ENCODE data around the gene ZEB1.
"Not testable (repeated sequence)": the region's sequence is repeated elsewhere in the genome, so short reads cannot be mapped to it uniquely, and the experiment has no call there.

ZEB1 gene

GRCh38 chr10:31479752-31480151, 160.7 kb downstream of the ZEB1 start:
- no peak for FAIRE-seq
- no peak for DNase-seq (ENCODE audit: insufficient read length, low spot score)

- DNase-seq (ENCODE audit: insufficient read length, low spot score) (no peak), FAIRE-seq (peak; percentile 23)
Measured at GRCh38 chr10:31483546-31483945, 164.5 kb downstream of the ZEB1 start.

- DNase-seq (ENCODE audit: insufficient read length, low spot score) = no peak
- no peak for FAIRE-seq
Measured at GRCh38 chr10:31484431-31485135, 165.6 kb downstream of the ZEB1 start.

GRCh38 chr10:31490858-31491504, 172.0 kb downstream of the ZEB1 start:
- peak; percentile 77 for FAIRE-seq

GRCh38 chr10:31507427-31507826, 188.4 kb downstream of the ZEB1 start:
- FAIRE-seq (no peak), DNase-seq (ENCODE audit: insufficient read length, low spot score) (no peak)

More at GRCh38 chr10:31490858-31491504, 172.0 kb downstream of the ZEB1 start:
- no peak for DNase-seq (ENCODE audit: insufficient read length, low spot score)

DNA sequence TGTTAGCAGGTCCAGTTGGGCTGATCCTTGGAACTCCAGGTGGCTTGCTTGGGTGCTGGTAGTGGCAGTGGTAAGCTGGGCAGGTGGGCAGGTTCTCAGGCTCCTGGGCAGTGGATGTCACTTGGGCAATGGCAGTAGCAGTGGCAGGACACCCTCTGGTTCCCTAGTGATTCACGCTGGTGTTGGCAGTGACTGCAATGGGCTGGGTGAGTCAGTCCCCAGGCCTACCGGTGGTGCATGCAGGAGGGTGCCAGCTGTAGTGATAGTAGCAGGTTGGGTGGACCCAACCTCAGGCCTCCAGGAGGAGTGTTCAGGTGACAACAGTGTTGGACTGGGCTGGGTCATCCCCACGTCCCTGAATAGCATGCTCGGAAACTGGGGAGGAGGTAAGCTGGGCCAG, 189.2 kb downstream of the ZEB1 start:
- FAIRE-seq (no peak), DNase-seq (ENCODE audit: insufficient read length, low spot score) (no peak)

DNA sequence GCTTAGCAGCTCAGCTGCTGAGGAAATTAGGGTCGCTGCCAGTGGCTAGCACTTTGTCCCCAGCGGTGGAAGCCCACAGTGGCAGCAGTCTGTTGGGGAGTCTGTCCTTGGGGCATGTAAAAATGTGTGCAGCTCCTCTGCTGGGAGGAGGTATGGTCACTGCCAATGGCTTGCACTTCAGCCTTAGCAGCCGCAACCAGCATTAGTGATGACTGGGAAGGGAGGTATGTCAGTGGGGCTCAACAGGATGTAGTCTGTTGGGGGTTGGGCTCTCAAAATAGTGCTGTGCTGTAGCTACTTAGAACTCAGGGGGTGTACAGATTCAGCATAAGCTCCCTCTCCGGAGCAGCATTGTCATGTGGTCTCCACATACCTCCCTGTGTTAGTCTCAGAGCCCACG, 189.9 kb downstream of the ZEB1 start:
- FAIRE-seq (no peak), DNase-seq (ENCODE audit: insufficient read length, low spot score) (no peak)

- FAIRE-seq = no peak
- no peak for DNase-seq (ENCODE audit: insufficient read length, low spot score)
Measured at GRCh38 chr10:31509989-31510388, 191.0 kb downstream of the ZEB1 start.

DNA sequence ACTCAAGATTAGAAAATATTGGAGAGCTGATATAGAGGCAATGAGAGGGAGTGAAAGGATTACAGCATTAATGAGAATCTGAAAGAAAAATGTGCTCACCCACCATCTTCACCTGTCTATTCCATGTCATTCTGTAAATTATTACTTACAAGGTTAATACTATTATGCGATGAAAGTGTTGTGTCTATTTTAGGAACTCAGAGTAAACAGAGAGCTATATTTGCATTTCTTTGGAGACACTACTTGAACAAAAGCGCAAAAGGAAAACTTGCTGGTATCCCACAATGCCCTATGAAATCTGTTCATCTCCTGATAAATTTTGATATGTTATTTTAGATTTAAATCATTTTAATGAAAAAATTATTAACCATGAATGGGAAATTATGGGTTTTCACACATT, 196.1 kb downstream of the ZEB1 start:
- FAIRE-seq = no peak
- DNase-seq (ENCODE audit: insufficient read length, low spot score) = no peak

DNA sequence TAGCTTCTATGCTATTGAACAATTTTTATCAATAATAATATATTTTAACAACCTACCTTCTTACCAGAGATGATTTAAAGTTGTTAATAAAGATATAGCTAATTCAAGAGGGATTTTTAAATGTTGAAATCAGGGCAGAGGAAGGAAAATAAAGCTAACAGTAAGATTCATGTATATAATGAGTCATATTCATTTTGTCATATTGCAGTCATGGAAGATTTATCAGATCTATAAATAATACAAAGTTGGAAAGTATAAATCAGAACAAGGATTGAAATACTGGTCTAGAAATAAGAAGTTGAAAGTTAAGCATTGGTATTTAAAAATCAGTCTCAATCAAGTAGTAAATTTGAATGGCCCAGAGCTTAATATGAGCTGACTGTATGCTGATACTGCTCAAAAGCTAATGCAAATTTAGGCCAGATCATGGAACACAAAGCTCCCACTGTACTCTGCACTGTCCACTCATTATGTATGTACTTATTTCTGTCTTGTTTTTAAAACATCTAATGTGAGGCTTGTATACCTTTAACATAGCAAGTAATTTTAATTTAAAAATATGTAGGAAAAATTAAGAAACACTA, 196.9 kb downstream of the ZEB1 start:
- FAIRE-seq (no peak), DNase-seq (ENCODE audit: insufficient read length, low spot score) (no peak)

GRCh38 chr10:31520986-31521831, 202.2 kb downstream of the ZEB1 start:
- FAIRE-seq (no peak), DNase-seq (ENCODE audit: insufficient read length, low spot score) (no peak)

DNA sequence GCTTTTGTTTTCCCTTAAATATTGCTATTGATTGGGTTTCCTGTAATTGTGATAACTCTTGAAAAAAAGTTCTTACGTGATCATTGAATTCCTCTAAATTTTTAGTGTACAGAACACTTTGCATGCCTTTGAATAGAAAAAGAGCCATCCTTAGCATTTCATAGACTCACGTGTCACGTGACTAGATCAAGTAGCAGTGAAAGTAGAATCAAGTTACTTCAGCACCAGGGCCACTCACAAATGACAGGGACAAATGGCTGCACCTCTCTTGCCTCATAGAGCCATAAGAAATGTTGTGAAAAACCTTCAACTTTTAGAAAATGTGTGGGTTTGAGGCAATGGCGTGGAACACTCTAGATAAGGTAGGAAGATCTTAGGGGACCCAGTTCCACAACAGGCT, 203.8 kb downstream of the ZEB1 start:
- no peak for FAIRE-seq
- no peak for DNase-seq (ENCODE audit: insufficient read length, low spot score)

DNA sequence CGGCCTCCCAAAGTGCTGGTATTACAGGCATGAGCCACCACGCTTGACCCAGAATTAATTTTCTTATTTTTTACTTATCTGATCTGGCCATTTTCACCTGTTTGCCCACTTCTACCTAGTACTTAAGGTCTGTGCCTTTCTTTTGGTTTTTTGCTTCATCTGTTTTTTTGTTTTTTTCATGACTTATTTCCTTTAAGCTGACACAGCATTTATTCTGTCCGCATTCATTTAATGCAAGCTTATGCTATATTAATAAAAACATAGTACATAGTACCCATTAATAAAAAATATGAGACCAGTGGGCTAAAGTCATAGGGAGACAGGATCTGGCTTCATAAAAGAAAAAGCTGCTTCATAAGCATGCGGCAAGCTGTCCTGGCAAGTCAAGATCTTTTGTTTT, 205.4 kb downstream of the ZEB1 start:
- FAIRE-seq (no peak), DNase-seq (ENCODE audit: insufficient read length, low spot score) (no peak)

GRCh38 chr10:31526178-31526577, 207.2 kb downstream of the ZEB1 start:
- no peak for FAIRE-seq
- DNase-seq (ENCODE audit: insufficient read length, low spot score) = no peak

GRCh38 chr10:31526681-31527080, 207.7 kb downstream of the ZEB1 start:
- FAIRE-seq (no peak), DNase-seq (ENCODE audit: insufficient read length, low spot score) (no peak)

DNA sequence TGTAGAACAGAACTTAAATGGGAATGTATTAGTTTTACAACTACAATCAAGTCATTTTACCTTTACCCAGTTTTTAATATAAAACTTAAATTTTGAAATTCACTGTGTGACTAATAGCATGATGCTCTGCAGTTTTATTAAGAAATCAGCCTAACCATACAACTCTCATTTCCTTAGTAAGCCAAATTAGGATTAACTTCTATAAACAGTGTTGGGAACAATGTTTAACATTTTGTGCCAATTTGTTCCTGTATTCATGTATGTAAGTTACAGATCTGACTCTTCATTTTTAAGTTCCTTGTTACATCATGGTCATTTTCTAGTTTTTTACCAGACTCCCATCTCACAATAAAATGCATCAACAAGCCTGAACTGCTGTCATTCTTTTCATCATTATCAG, 209.8 kb downstream of the ZEB1 start:
- FAIRE-seq (no peak), DNase-seq (ENCODE audit: insufficient read length, low spot score) (no peak)

DNA sequence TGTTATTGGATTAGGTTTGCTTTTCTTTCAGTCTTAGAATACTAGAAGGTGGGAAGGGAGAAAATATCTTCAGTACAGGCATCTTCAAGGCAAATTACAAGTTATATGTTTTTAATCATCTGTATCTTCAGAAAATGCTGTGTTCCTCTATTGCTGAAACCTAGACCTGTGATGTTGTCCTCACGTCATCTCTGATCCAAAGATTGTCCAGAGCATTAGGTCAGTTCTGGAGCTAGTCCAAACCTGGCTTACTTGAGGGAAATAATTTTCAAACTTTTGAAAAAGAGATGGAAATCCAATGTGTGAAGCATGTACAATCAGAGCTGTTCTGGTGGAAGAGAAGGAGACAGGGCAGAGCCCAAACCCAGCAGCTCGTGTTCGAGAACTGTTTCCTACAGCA, 217.3 kb downstream of the ZEB1 start:
- FAIRE-seq = no peak
- no peak for DNase-seq (ENCODE audit: insufficient read length, low spot score)

- FAIRE-seq (no peak), DNase-seq (ENCODE audit: insufficient read length, low spot score) (no peak)
Measured at GRCh38 chr10:31549896-31550295, 230.9 kb downstream of the ZEB1 start.

DNA sequence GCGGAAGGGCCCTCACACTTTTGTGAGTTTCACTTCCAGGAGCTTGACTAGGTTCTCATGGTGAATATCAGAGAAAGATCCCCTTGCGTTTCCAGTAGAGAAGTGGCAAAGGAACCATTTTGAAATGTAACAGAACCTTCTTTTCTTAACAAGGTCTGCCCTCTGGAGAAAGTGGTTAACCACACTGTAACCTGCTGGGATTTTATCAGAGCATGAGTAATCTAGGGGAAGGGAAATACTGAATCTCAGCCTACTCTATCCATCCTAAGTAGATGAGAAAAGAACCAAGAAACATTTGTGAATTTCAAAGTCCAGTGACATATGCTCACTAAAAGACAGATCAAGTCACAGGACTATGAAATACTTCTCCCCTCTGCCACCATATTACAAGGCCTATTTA, 235.5 kb downstream of the ZEB1 start:
- no peak for DNase-seq (ENCODE audit: insufficient read length, low spot score)
- no peak for FAIRE-seq

DNA sequence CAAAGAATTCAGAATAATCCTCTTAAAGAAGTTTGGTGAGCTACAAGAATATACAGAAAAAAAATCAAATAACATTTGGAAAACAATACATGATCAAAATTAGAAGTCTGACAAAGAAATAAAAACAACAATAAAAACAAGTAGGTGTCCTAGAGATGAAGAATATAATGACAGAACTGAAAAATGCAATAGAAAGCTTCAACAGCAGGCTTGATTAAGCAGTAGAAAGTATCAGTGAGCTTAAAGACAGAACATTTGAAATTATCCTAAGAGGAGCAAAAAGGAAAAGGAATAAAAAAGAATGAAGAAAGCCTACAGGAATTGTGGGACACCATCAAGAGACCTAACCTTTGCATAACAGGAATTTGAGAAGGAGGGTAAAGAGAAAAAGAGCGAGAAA, 238.8 kb downstream of the ZEB1 start:
- DNase-seq (ENCODE audit: insufficient read length, low spot score) = no peak

DNA sequence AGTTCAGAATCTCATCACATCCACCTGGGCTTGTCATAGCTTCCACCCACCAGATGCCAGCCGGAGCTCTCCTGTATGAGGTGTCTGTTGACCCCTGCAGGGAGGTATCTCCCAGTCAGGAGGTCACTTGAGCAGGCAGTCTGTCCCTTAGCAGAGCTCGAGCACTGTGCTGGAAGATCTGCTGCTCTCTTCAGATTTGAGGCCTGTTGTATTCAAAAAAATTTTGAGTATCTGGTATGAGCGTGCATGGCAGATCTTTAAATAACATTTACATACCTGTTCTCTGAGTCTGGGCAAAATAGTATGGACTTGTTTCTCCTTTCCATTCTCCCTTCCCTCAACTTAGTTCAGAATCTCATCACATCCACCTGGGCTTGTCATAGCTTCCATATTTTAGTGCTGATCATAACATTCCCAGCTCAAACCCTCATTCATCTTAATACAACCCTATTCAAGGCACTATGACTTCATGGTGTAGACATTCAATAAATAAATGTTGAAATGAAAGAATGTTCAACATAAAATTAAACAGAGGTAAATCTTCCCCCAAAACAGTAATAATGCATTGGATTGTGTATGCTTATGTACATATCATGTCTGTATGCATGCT, 249.3 kb downstream of the ZEB1 start:
- FAIRE-seq; DNase-seq (ENCODE audit: insufficient read length, low spot score): not testable (repeated sequence)

More for the DNA sequence above, 238.8 kb downstream of the ZEB1 start:
- no peak for FAIRE-seq

All from GM19239 (cell line).